Measurements from ENCODE around the gene SLC9A3.

SLC9A3 gene

GRCh38 chr5:543755-544674 lies 19.8 kb upstream of the SLC9A3 start:
- H3K4me3 ChIP-seq (ENCODE audit: control insufficient read depth, low read depth, low read length): no peak overlapping the region
- TF ChIP-seq CTCF (IDR thresholded peaks at IDR 0.05; ENCODE audit: control insufficient read depth, insufficient read depth, low read depth, low read length, missing control alignments): no peak
- no peak for DNase-seq (ENCODE audit: low read depth)

- no peak overlapping the region for H3K4me3 ChIP-seq (ENCODE audit: control insufficient read depth, low read depth, low read length)
- TF ChIP-seq CTCF (IDR thresholded peaks at IDR 0.05; ENCODE audit: control insufficient read depth, insufficient read depth, low read depth, low read length, missing control alignments): no peak
- no peak for DNase-seq (ENCODE audit: low read depth)
Observed at GRCh38 chr5:543351-543750, 19.1 kb upstream of the SLC9A3 start.

GRCh38 chr5:542319-543311 lies 18.4 kb upstream of the SLC9A3 start:
- H3K4me3 ChIP-seq (ENCODE audit: control insufficient read depth, low read depth, low read length): no peak overlapping the region
- no peak for DNase-seq (ENCODE audit: low read depth)
- no peak for TF ChIP-seq CTCF (IDR thresholded peaks at IDR 0.05; ENCODE audit: control insufficient read depth, insufficient read depth, low read depth, low read length, missing control alignments)

- no peak overlapping the region for H3K4me3 ChIP-seq (ENCODE audit: control insufficient read depth, low read depth, low read length)
- no peak for DNase-seq (ENCODE audit: low read depth)
- TF ChIP-seq CTCF (IDR thresholded peaks at IDR 0.05; ENCODE audit: control insufficient read depth, insufficient read depth, low read depth, low read length, missing control alignments): no peak
Observed at GRCh38 chr5:541539-542318, 17.5 kb upstream of the SLC9A3 start.

- no peak for TF ChIP-seq CTCF (IDR thresholded peaks at IDR 0.05; ENCODE audit: control insufficient read depth, insufficient read depth, low read depth, low read length, missing control alignments)
- H3K4me3 ChIP-seq (ENCODE audit: control insufficient read depth, low read depth, low read length): no peak overlapping the region
- no peak for DNase-seq (ENCODE audit: low read depth)
Observed at GRCh38 chr5:540906-541538, 16.8 kb upstream of the SLC9A3 start.

Measured in AG09309 (cell line).